ENCODE measurements around the gene FOXS1.
"Not testable (repeated sequence)": the region's sequence is repeated elsewhere in the genome, so short reads cannot be mapped to it uniquely, and the experiment has no call there.

FOXS1 gene

GRCh38 chr20:31838646-31839292 is 6.6 kb downstream of the FOXS1 start:
- no peak for DNase-seq (ENCODE audit: low read depth)

- DNase-seq (ENCODE audit: low read depth) = no peak
Measured at GRCh38 chr20:31837896-31838397, 7.5 kb downstream of the FOXS1 start.

DNA sequence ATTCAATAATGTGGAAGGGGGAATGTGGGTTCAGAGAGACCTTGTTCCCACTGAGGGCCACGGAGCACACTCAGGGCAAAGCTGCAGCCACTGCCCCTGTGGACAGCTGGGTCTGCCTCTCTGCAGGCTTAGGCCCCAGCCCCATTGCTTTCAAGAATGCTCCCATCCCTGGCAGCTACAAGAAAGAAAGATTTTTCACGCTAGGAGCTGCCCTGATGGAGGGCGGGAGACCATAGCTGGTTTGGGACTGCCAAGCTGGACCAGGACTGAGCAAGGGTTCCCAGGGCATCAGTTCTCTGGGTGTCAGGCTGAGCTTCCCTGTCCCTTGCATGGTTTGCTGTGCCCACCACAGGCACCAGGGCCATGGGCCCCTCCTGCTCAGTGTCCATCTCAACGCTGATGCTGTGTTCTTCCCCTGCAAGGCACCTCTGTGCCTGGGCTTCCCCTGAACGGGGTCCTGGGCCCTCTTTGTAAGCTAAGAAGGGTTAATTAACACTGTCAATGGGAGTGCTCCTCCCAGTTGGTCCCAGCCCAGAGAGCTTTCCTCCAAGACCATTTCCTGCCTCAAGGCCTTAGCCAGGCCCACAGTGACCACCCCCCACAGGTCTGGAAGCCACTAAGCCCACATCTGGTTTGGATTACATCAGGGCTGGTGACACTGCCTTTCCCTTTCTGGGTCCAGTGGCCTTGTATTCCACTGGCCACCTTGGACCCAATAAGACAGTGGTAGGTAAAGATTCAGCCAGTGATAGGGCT is 8.4 kb downstream of the FOXS1 start:
- no peak for DNase-seq (ENCODE audit: low read depth)

DNA sequence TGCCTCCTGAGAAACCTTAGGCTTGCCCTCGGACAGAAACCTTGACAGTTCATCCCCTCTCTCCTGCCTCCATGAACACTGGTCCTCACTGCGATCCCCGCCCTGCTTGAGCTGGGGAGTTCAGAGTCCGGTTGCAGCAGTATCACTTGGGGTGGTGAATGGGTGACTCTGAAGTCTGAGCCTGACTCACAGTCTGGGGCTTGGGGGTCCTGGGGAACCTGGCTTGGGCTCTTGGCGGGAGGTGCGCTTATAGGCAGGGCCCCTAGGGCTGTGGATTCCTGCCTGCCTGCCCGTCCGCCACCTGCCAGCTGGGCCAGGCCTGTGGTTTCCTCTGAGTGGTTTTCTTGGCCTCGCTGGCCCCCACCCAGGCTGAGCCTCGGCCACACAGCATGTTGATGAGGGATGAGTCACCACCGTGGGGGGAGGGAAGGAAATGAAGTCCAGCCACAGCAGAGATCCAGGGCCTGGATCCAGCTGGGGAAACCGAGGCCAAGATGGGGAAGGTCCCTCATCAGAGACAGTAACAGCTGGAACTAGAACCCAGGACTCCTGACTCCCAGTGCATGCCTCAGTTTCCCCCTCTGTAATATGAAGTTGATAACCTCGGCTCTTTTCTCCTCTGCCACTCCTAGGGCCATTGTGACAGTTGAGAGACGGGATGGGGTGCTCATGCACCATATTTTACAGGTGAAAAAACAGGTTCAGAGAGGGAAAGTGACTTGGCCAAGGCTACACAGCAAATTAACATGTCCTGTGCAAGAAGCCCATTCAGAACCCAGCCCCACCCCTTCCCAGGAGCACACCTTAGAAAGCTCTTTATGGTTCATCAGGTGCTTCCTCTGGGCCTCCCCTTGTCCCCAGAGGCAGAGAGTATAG is 9.2 kb downstream of the FOXS1 start:
- peak; percentile 67 for DNase-seq (ENCODE audit: low read depth)

DNA sequence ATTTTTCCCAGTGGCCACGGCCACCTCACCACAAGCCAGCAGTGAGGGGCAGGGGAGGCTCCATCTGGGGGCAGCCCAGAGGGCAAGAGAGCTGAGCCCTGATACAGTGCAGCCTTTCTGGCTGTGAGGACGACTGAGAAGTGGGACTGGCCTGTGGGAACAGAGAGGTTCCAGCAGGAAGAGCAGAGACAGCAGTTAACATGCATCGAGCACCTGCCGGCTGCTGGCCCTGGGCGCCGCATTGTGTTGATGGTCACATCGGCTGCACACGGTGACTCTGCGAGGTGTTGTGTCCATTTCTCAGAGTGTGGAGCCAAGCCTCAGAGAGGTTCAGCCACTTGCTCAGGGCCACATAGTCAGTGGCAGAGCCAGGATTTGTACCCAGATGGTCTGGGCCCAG is 9.8 kb downstream of the FOXS1 start:
- DNase-seq (ENCODE audit: low read depth) = no peak

DNA sequence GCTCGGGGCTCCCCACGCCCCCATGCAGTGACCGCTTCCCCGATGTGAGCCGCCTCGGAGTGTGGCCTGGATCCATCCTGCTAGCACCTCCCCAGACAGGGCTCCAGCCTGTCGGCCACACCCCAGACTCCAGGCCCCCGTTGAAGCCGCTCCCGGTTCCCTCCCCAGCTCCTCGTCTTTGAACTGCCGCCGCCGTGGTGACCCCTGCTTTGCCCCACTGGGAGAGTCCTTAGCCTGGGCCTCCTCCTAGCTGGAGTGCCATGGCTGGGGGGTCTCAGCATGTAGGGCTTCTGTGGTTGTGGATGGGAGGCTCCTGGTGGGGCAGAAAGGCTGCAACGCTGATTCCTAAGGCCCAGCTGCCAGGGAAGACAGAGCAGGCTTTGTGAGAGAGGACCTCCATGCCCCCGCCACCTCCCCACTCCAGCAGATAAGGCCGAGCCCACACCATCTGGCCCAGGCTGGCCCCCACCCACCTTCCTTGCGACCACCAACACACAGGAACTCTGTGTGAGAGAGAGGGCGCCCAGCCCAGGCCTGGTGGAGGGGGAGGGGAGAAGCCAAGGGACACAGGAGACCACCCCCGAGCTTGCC is 11.4 kb downstream of the FOXS1 start:
- DNase-seq (ENCODE audit: low read depth) = no peak

- DNase-seq (ENCODE audit: low read depth) = no peak
Measured at GRCh38 chr20:31833130-31833930, 12.1 kb downstream of the FOXS1 start.

DNA sequence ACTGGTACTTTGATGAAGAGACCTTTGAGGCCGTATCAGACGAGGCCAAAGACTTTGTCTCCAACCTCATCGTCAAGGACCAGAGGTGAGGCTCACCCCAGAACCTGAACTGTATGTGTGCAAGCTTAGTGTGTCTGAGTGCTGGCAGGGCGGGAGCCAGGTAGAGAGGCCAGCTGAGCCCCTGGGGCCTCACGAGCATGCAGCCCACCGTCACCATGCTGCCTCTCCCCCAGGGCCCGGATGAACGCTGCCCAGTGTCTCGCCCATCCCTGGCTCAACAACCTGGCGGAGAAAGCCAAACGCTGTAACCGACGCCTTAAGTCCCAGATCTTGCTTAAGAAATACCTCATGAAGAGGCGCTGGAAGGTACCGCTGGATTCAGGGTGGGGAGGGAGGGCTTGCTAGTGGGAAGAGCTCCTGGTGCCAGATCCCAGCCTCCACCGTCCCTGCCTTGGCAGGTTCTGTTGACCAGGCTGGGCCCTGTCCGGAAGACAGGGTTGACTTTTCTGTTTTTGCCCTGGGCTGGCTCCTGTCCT is 13.6 kb downstream of the FOXS1 start:
- DNase-seq (ENCODE audit: low read depth) = no peak

DNA sequence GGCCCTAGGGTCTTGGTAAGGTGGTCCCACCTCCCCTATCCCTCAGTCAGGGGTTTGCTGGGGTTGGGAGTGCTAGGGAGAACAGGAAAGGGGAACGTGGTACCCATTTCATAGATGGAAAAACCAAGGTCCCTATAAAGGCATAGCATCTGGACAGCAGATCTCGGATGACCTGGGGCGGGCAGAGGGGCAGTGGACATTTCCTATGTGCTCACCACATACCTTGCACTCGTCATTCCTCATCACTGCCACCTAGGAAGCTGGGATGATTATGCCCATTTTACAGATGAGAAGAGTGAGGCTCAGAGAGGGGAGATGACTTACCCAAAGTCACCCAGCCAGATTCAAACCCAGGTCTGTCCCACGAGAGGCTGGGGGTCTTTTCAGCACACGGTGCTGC is 14.2 kb downstream of the FOXS1 start:
- no peak for DNase-seq (ENCODE audit: low read depth)

- DNase-seq (ENCODE audit: low read depth) = no peak
Measured at GRCh38 chr20:31830406-31830981, 14.9 kb downstream of the FOXS1 start.

DNA sequence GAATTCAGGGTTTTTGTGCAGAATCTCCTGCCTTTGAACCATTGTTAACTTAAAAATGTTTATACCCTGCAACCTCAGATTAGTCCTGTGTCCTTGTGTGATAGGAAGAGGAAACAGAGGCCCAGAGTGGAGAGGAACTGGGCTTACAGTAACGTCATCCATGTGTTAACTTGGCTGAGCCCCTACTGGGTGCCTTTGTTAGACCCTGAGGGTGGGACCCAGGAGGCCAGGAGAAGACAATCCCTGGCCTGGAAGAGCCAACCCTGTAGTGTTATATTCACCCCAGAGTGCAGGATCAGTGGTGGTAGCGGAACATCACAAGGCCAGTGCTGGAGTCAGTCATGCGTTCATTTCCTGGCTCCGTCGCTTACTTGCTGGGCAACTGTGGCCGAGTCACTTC is 15.7 kb downstream of the FOXS1 start:
- DNase-seq (ENCODE audit: low read depth) = no peak

DNA sequence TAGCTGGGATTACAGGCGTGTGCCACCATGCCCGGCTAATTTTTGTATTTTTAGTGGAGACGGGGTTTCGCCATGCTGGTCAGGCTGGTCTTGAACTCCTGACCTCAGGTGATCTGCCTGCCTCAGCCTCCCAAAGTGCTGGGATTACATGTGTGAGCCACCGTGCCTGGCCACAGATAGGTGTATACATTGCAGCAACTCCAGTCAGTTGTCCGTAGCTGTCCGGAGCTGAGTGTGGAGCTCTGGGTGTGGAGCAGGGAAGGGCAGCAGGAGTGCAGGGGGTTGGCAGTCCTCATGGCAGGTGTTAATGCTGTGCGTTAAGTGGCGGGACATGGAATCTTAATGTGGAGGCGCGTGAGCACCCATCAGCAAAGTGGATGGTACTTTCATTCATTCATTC is 17.4 kb downstream of the FOXS1 start:
- not testable (repeated sequence) for DNase-seq (ENCODE audit: low read depth)

DNA sequence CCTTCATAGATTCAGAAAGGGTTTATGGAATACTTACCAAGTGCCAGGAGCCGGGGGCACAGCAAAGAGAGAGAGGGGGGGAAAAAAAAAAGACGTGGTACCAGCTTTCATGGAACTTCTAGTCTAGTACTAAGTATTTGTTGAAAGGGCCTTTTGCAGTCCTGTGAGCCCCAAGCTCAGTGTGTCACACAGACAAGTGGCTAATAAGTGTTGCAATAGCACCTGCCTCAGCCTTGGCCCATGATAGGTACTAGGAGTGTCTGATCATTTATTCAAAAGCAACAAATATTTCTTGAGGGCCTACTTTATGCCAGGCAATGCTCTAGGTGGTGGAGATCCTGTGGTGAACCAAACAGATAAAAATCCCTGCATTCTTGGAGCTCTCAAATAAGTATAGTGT is 18.3 kb downstream of the FOXS1 start:
- DNase-seq (ENCODE audit: low read depth) = no peak

DNA sequence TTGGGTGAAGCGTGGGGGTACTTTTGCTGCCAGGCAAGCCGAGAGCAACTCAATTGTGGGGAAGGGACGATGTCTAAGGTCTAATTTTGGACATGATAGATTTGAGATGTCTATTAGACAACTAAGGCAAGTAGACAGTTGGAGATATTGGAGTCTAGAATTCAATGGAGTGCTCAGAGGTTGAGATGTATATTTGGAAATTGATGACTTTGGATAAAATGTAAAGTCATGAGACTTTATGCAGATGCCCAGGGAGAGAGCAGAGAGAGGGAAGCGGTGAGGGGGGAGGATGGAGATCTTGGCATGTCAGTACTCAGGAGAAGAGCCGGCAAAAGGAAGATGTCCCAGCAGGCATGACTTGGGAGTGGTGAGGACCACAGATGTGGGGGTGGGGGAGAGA is 19.3 kb downstream of the FOXS1 start:
- no peak for DNase-seq (ENCODE audit: low read depth)

- DNase-seq (ENCODE audit: low read depth) = no peak
Measured at GRCh38 chr20:31824554-31825313, 20.7 kb downstream of the FOXS1 start.

- DNase-seq (ENCODE audit: low read depth) = no peak
Measured at GRCh38 chr20:31824125-31824485, 21.3 kb downstream of the FOXS1 start.

- DNase-seq (ENCODE audit: low read depth) = no peak
Measured at GRCh38 chr20:31823360-31824124, 21.9 kb downstream of the FOXS1 start.

DNA sequence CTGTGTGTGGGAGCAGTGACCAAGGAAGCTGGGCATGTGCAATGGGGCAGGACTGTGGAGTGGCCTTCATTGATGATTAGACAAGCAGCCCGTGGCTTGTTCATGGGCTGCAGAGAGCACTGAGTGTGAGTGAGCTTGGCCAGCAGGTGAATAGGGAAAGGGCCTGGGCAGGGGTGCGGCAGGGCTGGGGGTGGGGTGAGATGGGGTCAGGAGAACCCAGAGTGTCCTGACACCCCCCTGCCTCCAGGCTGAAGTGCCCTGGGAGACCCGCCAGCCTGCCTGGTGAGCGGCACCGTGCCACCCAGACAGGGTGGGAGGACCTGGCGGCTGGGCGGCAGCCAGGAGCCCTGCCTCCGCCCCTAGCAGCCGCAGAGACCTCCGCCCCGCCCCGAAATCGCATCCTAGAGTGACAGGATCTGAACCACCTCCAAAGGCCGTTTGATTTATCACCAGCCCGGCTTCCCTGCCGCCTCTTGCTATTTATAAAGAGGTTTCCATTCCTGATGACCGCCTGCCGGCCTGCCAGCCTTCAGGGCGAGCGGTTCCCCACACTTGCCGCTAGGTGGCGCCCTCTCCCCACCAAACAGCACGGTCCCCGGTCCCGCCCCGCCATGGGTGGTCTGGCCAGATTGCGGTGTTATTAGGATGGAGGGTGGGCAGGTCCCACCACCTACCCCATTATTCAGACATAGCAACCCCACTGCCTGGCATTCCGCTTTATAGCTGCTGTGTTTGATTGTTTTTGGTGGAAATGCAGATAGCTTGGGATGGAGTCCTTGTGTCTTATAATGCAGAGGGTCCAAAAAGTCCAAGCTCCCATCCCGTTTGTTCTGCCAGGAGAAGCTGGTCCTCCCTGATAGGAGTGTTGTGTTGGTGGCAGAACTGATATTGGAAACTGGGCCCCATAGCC is 22.7 kb downstream of the FOXS1 start:
- DNase-seq (ENCODE audit: low read depth) = no peak
